HepG2 (cell line): Measurements from ENCODE around the gene PHB1. TPM values are rescaled to one million over a fixed set of nuclear protein-coding genes. Genes with fewer than 3 reads are reported as not detected.
"Not testable (repeated sequence)": the region's sequence is repeated elsewhere in the genome, so short reads cannot be mapped to it uniquely, and the experiment has no call there.

ENCODE experiments used
- ATAC-seq: fragments of 200-7000 bp; cut with Tn5 transposase; 3 replicates; pipeline ENCODE4 v1.9.1; 2020; ENCODE audit warnings: mild to moderate bottlenecking, moderate library complexity
- BruUV-seq: library from RNA; stranded (reverse); fragments of 400-500 nt; replicated peaks from 2 replicates; lab custom pipeline; 2021; lab: Mats Ljungman, UMichigan
- CTCF ChIA-PET: fragments of 300-600 bp; formaldehyde crosslinking; extraction: SDS; loops from one replicate; lab custom pipeline; 2021; ENCODE audit warnings: low total read pairs, inconsistent platforms, low intra/inter-chr PET ratio; lab: Yijun Ruan, JAX
- POLR2A ChIA-PET: fragments of 350-600 bp; sonication (Branson Sonifier 250); formaldehyde crosslinking; loops from one replicate; lab custom pipeline; 2020; ENCODE audit warnings: antibody characterized with exemption, inconsistent platforms; lab: Yijun Ruan, JAX
- DNase-seq: peaks from one replicate; pipeline ENCODE4 v3.0.0-alpha.2; 2015; ENCODE audit warnings: low spot score
- FAIRE-seq: peaks from 3 replicates; lab custom pipeline; 2011; peaks lifted over from hg19 to GRCh38; lab: Jason Lieb, UNC
- H2AFZ ChIP-seq: one replicate; pipeline ENCODE4 v1.6.1; 2011; ENCODE audit warnings: low read length, inconsistent platforms
- H3K27ac ChIP-seq: fragments of 300-600 bp; 3 replicates; pipeline ENCODE4 v1.8.0; 2011; ENCODE audit warnings: mixed run types, mild to moderate bottlenecking, mixed read lengths, low read length, inconsistent platforms; ENCODE audit not compliant: insufficient read depth; ENCODE audit errors: extremely low read length
- H3K27me3 ChIP-seq, 2 experiments: fragments of 200-600 bp in 1 of 2; 2 replicates in 1 of 2; 3 replicates in 1 of 2; pipeline versions ENCODE4 v1.6.0 to v1.8.0; 2011; ENCODE audit warnings: low read length in 2 of 2, mild to moderate bottlenecking in 2 of 2, moderate library complexity in 2 of 2, inconsistent platforms in 1 of 2; ENCODE audit not compliant: insufficient read depth in 2 of 2, control insufficient read depth in 1 of 2
- H3K36me3 ChIP-seq, 2 experiments: fragments of 200-600 bp in 1 of 2; replicated peaks in 1 of 2; 2 replicates in 1 of 2; 3 replicates in 1 of 2; pipeline versions ENCODE4 v1.5.1 to v1.8.0; 2011; ENCODE audit warnings: low read length in 2 of 2, inconsistent platforms in 1 of 2; ENCODE audit not compliant: insufficient read depth in 2 of 2, control insufficient read depth in 1 of 2
- H3K4me1 ChIP-seq: 2 replicates; pipeline ENCODE4 v1.5.1; 2012; ENCODE audit warnings: low read length, inconsistent platforms; ENCODE audit not compliant: insufficient read depth
- H3K4me2 ChIP-seq: 2 replicates; pipeline ENCODE4 v1.6.0; 2011; ENCODE audit warnings: low read depth, low read length, inconsistent platforms
- H3K4me3 ChIP-seq, 3 experiments: fragments of 200-600 bp in 1 of 3; sonication (generic), shearing (Covaris generic) in 1 of 3; replicated peaks in 1 of 3; 2 replicates each; pipeline ENCODE4 v1.5.1; 2011 to 2016; ENCODE audit warnings: low read length in 3 of 3, inconsistent platforms in 2 of 3, low read depth in 2 of 3, mild to moderate bottlenecking in 2 of 3, control low read depth in 1 of 3, mixed read lengths in 1 of 3; ENCODE audit not compliant: insufficient read depth in 1 of 3
- H3K79me2 ChIP-seq: one replicate; pipeline ENCODE4 v1.6.1; 2011; ENCODE audit warnings: low read length, inconsistent platforms; ENCODE audit not compliant: insufficient read depth
- H3K9ac ChIP-seq: 2 replicates; pipeline ENCODE4 v1.6.0; 2011; ENCODE audit warnings: mild to moderate bottlenecking, low read depth, low read length, inconsistent platforms; ENCODE audit not compliant: insufficient read depth
- H3K9me3 ChIP-seq: 2 replicates; pipeline ENCODE4 v1.5.1; 2012; ENCODE audit warnings: mild to moderate bottlenecking, low read length
- H4K20me1 ChIP-seq: 2 replicates; pipeline ENCODE4 v1.6.0; 2011; ENCODE audit warnings: inconsistent platforms, mild to moderate bottlenecking, low read length, moderate library complexity; ENCODE audit not compliant: insufficient read depth
- ADNP ChIP-seq: sonication (generic); formaldehyde crosslinking; IDR thresholded peaks from 2 replicates; pipeline ENCODE4 v1.4.0; 2020; ENCODE audit warnings: missing genetic modification reagents
- DDIT3 ChIP-seq: sonication (generic); formaldehyde crosslinking; IDR thresholded peaks from 2 replicates; pipeline ENCODE4 v1.4.0; 2020; ENCODE audit warnings: mild to moderate bottlenecking, missing genetic modification reagents
- ELF1 ChIP-seq: sonication (generic); formaldehyde crosslinking; IDR thresholded peaks from 2 replicates; pipeline ENCODE4 v1.4.0; 2020; ENCODE audit warnings: missing genetic modification reagents
- ETV5 ChIP-seq: IDR thresholded peaks from 2 replicates; pipeline ENCODE4 v1.6.1; 2018; ENCODE audit warnings: missing biosample characterization, missing genetic modification reagents, inconsistent platforms, borderline replicate concordance
- ETV6 ChIP-seq: sonication (generic); formaldehyde crosslinking; conservative IDR thresholded peaks from 2 replicates; pipeline ENCODE4 v1.4.0; 2020; ENCODE audit warnings: missing genetic modification reagents
- FUBP1 ChIP-seq: sonication (generic); formaldehyde crosslinking; IDR thresholded peaks from 2 replicates; pipeline ENCODE4 v1.5.1; 2020; ENCODE audit warnings: missing genetic modification reagents, mild to moderate bottlenecking, borderline replicate concordance
- HMGXB4 ChIP-seq, 2 experiments: sonication (generic) in 1 of 2; formaldehyde crosslinking in 1 of 2; IDR thresholded peaks; 2 replicates each; pipeline versions ENCODE4 v1.4.0 to v1.6.1; 2018 to 2020; ENCODE audit warnings: missing genetic modification reagents in 2 of 2, borderline replicate concordance in 1 of 2, low read depth in 1 of 2, mild to moderate bottlenecking in 1 of 2, missing biosample characterization in 1 of 2
- POGZ ChIP-seq: sonication (generic); formaldehyde crosslinking; IDR thresholded peaks from 2 replicates; pipeline ENCODE4 v1.4.0; 2020; ENCODE audit warnings: mild to moderate bottlenecking, missing genetic modification reagents
- ZFX ChIP-seq: sonication (generic); formaldehyde crosslinking; IDR thresholded peaks from 2 replicates; pipeline ENCODE4 v1.4.0; 2020; ENCODE audit warnings: mild to moderate bottlenecking, low read depth, missing genetic modification reagents, moderate library complexity
- ZMYM2 ChIP-seq: sonication (generic); formaldehyde crosslinking; IDR thresholded peaks from 2 replicates; pipeline ENCODE4 v1.8.0; 2022; ENCODE audit warnings: mild to moderate bottlenecking, missing genetic modification reagents
- ZNF383 ChIP-seq: sonication (generic); formaldehyde crosslinking; IDR thresholded peaks from 2 replicates; pipeline ENCODE4 v1.4.0; 2020; ENCODE audit warnings: missing genetic modification reagents, mild to moderate bottlenecking, borderline replicate concordance
- ZNF460 ChIP-seq: sonication (generic); formaldehyde crosslinking; IDR thresholded peaks from 2 replicates; pipeline ENCODE4 v1.5.1; 2020; ENCODE audit warnings: missing genetic modification reagents, mild to moderate bottlenecking, borderline replicate concordance
- WGBS: methylation state at CpG from one replicate; pipeline ENCODE4 v1.1.6; 2017; ENCODE audit warnings: low lambda C conversion rate; 5-methylcytosine and 5-hydroxymethylcytosine counted together
- in situ Hi-C: cut with HindIII; loops from 2 replicates; pipeline ENCODE4 v1.10.0; 2017; ENCODE audit warnings: low pct_unique_long_range_greater_than_20kb; ENCODE audit not compliant: extremely low pct_ligation_motif_present
- intact Hi-C: fragments of 100-400 bp; cut with micrococcal nuclease; formaldehyde crosslinking; loops from one replicate; pipeline ENCODE4 v1.10.0; 2022; ENCODE audit not compliant: unreplicated experiment
- polyA plus RNA-seq, 8 experiments: library from polyadenylated mRNA; depleted of rRNA in 3 of 8; stranded (reverse) in 7 of 8; unstranded in 1 of 8; fragments of >200 nt; fragmentation: Illumina TruSeq in 4 of 8; extraction: Trizol in 4 of 8; gene quantifications; 2 replicates each; pipeline versions ENCODE4 v1.2.1 to v1.2.3, GENCODE V29; 2011 to 2016; ENCODE audit warnings: low read depth in 4 of 8, missing spikeins in 1 of 8, mixed read lengths in 1 of 8; ENCODE audit not compliant: insufficient read depth in 1 of 8
- total RNA-seq, 5 experiments: library from RNA; depleted of rRNA; stranded (reverse); fragments of >200 nt; fragmentation: Illumina TruSeq; extraction: Trizol; gene quantifications; 2 replicates each; pipeline ENCODE4 v1.2.3, GENCODE V29; 2016; ENCODE audit warnings: low read depth in 1 of 5

PHB1 gene
- total and polyA plus RNA-seq, 2 of the 13 experiments (the other 11 are each of a cell fraction or from before 2014, with no cell fraction given): 515 to 688 TPM

GRCh38 chr17:49390548-49391324 lies 23.9 kb downstream of the PHB1 start (continued):
- TF ChIP-seq FUBP1 (CRISPR knock-in tag): no peak
- peak; percentile 59; the same call in 1 of the 2 replicates for TF ChIP-seq POGZ (CRISPR knock-in tag)
- peak; percentile 82 for TF ChIP-seq ELF1 (CRISPR knock-in tag)
- TF ChIP-seq ETV5 (CRISPR knock-in tag): peak; percentile 69
- peak; percentile 38 for TF ChIP-seq ZFX (CRISPR knock-in tag)
- peak; percentile 14; the same call in 1 of the 2 replicates for TF ChIP-seq ETV6 (CRISPR knock-in tag)
- TF ChIP-seq DDIT3 (CRISPR knock-in tag): no peak

- Histone ChIP-seq H3K4me3 (peak overlapping the region in 1 of 3 experiments; percentile 66; a peak in 1 of 6 replicates), H3K4me1 (peaks cover 61% of the 10 kb centered on the region), H2AFZ (peak overlapping the region; percentile 86), H3K4me2 (peak overlapping the region; percentile 84)
- H3K27ac ChIP-seq, in situ Hi-C loops, H3K9ac ChIP-seq, H3K9me3 ChIP-seq, H3K27me3 ChIP-seq, BruUV-seq, H4K20me1 ChIP-seq, H3K36me3 ChIP-seq, H3K79me2 ChIP-seq, FAIRE-seq, ATAC-seq, DNase-seq, intact Hi-C loops, CTCF ChIA-PET: not testable (repeated sequence)
- WGBS: 86% methylated on average over 12 of the region's 12 CpGs
- POLR2A ChIA-PET: interaction anchor here (1.6 kb wide), 1 partner anchor 9 kb away, joined by 4 read pairs; no protein-coding TSS in a partner anchor
- 0 out of 2 replicates have a peak, but pooled peaks have one; percentile 20 for TF ChIP-seq ZMYM2 (CRISPR knock-in tag)
- TF ChIP-seq ZNF460 (CRISPR knock-in tag): 0 out of 2 replicates have a peak, but pooled peaks have one; percentile 25
- TF ChIP-seq ZNF383 (CRISPR knock-in tag): 0 out of 2 replicates have a peak, but pooled peaks have one; percentile 6
- TF ChIP-seq HMGXB4 (CRISPR knock-in tag; IDR thresholded peaks at IDR 0.05; ENCODE audit: borderline replicate concordance in 1 of 2, low read depth in 1 of 2): peak in 1 of 2 experiments; percentile 4; a peak in 1 of 4 replicates
- 0 out of 2 replicates have a peak, but pooled peaks have one; percentile 19 for TF ChIP-seq ADNP (CRISPR knock-in tag)
- TF ChIP-seq, all 625 proteins: peak for 5; not testable (repeated sequence) for 620
These were observed 25.0 kb downstream of the PHB1 start for GRCh38 chr17:49389514-49390347.
